Spleen (tissue), 7 donors: ENCODE measurements around the gene MYO18B.

Experiments
- CTCF ChIP-seq, 11 experiments: fragments of 200-600 bp in 7 of 11; fragments of 450-650 bp in 4 of 11; sonication (generic) in 4 of 11; IDR thresholded peaks in 8 of 11; conservative IDR thresholded peaks in 3 of 11; 1 replicate in 7 of 11; 2 replicates in 4 of 11; pipeline versions ENCODE4 v1.4.0 to v1.8.0; 2016 to 2021; ENCODE audit warnings: antibody characterized with exemption in 11 of 11, inconsistent platforms in 4 of 11, mild to moderate bottlenecking in 1 of 11
- POLR2AphosphoS5 ChIP-seq, 3 donors: sonication (generic); formaldehyde crosslinking; IDR thresholded peaks; one replicate each; pipeline ENCODE4 v1.5.1; 2017; ENCODE audit warnings: antibody characterized with exemption in 3 of 3
- donor health status: DM: no; HTN: no; CAD: no; lungs with moderate emphysema.
- donor health status: DM: no; HTN: no; CAD: no.
- donor health status: DM: no; HTN: no; CAD: no.

- TF ChIP-seq CTCF (IDR thresholded peaks at IDR 0.05 in 8 of 11, conservative IDR thresholded peaks at IDR 0.05 in 3 of 11) (no peak), POLR2AphosphoS5 (IDR thresholded peaks at IDR 0.05) (peak in 2 of 3 donors; percentile 30 to 39)
Measured at GRCh38 chr22:25729016-25729995, 12.7 kb upstream of the MYO18B start.
